ENCODE measurements around the gene RIPPLY3.
A peak's percentile ranks its signal among the peaks of the same experiment; 100 is the strongest.
"Not testable (repeated sequence)": the region's sequence is repeated elsewhere in the genome, so short reads cannot be mapped to it uniquely, and the experiment has no call there.

The RIPPLY3 gene

DNA sequence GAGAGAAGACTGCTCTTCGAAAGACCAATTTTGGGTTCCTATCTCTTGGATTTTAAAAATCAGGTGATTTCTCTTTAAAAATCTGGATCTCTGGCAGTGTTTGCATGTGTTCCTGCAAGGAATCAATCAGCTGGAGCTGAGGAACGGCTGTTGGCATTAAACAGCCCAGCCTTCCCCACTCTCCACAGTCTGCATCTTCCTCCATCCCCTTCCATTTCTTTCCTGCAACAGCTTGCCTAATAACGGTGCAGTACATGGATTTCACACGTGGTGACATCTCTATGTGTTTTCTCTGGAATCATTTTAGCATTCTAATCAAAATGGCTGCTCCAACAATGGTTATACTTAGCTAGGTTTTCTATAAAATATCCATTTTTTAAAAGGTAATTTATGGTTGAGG lies 20.0 kb downstream of the RIPPLY3 start:
- no peak for DNase-seq

- DNase-seq: no peak
These were observed 22.1 kb downstream of the RIPPLY3 start for GRCh38 chr21:37028570-37028969.

GRCh38 chr21:37030864-37031263 lies 24.4 kb downstream of the RIPPLY3 start:
- DNase-seq: no peak

DNA sequence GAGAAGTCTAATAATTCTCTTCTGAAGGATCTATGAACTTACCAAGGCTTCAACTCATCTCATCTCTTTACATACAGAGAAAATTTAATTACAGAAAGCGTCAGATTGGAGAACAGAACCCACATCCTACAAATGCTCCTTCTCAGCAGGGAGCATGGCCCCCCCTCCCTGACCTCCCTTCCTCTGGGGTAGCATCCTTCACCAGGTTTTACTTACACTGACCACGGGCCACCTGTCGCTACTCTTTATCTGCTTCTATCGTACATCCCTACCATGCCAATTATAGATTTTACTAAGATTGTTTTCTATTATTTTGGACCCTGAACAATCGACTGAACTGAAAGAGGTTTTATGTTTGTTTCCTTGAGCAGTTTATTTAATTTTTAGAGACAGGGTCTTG lies 25.8 kb downstream of the RIPPLY3 start:
- DNase-seq: no peak

DNA sequence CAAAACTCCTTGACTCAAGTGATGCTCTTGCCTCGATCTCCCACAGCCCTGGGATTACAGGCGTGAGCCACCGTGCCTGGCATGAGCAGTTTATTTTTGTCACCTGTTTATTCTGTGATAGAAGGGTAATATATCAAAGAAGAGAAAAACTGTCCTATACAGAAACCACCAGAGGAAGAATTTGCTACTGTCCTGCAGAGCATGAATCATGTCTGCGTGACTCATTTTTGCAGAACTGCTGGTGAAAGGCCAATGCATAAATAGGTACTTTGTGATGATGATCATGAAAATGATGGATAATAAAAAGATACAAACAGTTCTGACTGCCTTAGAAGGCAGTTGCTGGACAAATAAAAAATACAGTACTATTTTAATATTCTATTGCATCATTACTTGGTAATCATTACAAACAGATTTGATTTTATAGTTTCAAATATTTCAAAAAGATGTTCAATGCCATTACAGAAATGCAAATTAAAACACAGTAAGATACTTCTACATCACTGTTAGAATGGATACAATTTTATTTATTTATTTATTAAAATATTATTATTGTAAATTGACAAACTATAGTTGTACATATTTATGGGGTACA lies 26.5 kb downstream of the RIPPLY3 start:
- DNase-seq: no peak

DNA sequence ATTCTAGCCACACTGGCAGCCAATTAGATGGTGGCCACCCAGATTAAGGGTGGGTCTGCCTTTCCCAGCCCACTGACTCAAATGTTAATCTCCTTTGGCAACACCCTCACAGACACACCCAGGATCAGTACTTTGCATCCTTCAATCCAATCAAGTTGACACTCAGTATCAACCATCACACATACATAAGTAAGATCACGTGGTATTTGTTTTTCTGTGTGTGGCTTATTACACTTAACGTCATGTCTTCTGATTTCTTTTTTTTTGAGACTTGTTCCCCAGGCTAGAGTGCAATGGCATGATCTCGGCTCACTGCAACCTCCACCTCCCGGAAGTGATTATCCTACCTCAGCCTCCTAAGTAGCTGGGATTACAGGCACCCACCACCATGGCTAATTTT lies 27.9 kb downstream of the RIPPLY3 start:
- DNase-seq: not testable (repeated sequence)

DNA sequence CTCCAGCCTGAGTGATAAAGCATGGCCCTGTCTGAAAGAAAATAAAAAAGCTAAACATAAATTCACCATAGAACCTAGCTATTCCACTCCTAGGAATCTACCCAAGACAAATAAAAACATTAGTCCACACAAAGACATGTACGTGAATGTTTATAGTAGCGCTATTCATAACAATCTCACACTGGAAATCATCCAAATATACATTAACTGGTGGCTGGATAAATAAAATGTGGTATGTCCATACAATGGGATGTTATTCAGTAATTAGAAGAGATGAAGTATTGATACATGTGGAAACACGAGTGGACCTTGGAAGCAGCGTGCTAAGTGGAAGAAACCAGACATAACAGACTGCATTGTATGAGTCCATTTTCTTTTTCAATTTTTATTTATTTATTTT lies 29.7 kb downstream of the RIPPLY3 start:
- no peak for DNase-seq

- no peak for DNase-seq
These were observed 33.0 kb downstream of the RIPPLY3 start for GRCh38 chr21:37039411-37040075.

GRCh38 chr21:37040212-37040611 lies 33.7 kb downstream of the RIPPLY3 start:
- no peak for DNase-seq

DNA sequence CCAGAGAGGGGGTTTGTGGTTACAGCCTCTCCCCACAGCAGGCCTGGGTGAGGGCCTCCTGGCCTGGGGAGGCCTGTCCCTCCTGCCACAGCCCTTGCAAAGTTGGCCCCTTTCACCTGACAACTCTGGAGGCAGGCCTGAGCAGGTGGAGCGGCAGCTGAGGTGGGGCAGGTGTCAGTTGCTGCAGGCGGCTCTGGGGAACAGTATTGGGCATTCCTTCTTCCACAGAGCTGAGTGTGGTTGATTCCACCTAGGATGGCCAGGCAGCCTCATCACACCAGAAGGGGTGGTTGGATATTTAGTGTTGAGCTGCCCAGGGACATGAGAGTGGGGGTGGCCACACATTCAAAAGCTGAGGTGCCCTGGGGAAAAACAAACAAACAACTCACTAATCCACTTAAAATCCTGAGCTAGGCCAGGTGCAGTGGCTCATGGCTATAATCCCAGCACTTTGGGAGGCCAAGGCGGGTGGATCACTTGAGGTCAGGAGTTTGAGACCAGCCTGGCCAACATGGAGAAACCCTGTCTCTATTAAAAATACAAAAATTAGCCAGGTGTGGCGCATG lies 35.3 kb downstream of the RIPPLY3 start:
- no peak for DNase-seq

DNA sequence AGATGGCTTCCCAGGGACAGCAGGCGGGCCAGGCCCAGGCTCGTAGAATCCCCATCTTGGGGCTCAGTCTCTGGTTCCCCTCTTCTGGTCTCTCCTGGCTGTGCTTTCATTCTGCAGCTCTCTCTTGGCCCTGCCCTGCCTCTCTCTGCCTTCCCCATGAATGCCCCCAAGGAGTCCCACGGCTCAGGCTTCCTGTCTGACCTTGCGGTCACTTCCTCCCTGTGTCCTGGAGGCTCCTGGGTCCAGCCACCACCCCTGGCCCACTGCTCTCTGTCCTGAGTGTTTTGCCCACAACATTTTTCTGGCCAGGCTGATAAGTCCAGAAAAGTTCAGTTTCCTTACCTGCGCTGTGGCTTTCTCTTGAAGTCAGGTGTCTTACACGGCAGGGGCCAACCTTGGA lies 37.3 kb downstream of the RIPPLY3 start:
- no peak for DNase-seq

- no peak for DNase-seq
These were observed 38.1 kb downstream of the RIPPLY3 start for GRCh38 chr21:37044643-37045042.

GRCh38 chr21:37045149-37045548 lies 38.6 kb downstream of the RIPPLY3 start:
- DNase-seq: peak; percentile 12 to 19

GRCh38 chr21:37045556-37045955 lies 39.1 kb downstream of the RIPPLY3 start:
- DNase-seq: no peak

GRCh38 chr21:37047079-37047478 lies 40.6 kb downstream of the RIPPLY3 start:
- DNase-seq: no peak

GRCh38 chr21:37049741-37050140 lies 43.2 kb downstream of the RIPPLY3 start:
- DNase-seq: not testable (repeated sequence)

DNA sequence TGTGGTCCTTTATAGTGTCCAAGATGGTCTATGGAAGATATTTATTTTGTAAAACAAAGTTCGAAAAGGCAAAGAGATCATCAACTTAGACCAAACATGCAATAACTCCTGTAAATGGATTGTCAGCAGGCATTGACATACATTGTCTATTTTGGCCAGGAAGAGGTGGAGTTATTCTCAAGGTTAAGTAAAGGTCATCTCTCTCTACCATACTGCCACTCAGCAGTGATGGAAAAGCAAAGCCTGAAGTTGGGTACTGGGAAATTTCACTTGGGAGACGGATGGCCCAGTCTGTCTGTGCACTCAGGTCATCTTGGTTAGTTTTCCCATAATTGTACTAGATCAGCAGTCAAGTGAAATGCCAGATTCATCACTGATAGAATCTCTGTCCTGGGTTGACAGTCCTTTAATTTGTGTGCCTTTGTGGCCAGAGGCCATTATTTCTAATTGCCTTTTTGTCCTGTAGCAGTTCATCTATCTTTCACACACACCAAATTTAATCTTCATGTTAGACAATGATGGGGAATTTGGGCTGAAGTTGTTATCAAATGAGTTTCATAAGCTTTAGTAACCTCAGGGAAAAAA lies 48.9 kb downstream of the RIPPLY3 start:
- no peak for DNase-seq

DNA sequence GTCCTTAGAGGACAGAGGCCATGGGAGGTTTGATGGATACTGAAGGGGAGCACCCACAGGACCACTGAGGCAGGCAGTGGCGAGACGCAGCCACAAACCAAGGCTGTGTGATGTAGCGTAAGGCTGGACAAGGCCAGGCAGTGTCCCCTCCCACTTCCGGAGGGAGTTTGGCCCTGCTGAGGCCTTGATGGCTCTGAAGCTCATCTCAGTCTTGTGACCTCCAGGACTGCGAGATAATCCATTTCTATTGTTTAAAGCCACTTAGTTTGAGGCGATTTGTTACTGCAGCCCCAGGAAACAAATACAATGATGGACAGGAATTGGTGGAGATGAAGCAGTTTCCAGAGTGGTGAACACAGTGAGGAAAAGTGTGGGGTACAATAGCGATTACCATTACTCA lies 51.1 kb downstream of the RIPPLY3 start:
- DNase-seq: no peak

- no peak for DNase-seq
These were observed 51.8 kb downstream of the RIPPLY3 start for GRCh38 chr21:37058261-37058660.

DNA sequence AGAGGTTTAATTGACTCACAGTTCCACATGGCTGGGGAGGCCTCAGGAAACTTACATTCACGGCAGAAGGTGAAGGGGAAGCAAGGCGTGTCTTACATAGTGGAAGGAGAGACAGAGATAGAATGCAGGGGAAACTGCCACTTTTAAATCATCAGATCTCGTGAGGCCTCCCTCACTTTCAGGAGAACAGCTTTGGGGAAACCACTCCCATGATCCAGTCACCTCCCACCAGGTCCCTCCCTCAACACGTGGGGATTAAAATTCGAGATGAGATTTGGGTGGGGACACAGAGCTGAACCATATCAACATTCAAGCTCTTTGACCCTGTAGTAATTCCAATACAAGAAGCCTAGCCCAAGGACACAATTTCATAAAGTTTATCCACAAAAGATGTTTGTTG lies 52.7 kb downstream of the RIPPLY3 start:
- DNase-seq: no peak

- DNase-seq: no peak
These were observed 53.8 kb downstream of the RIPPLY3 start for GRCh38 chr21:37060296-37060695.

GRCh38 chr21:37061926-37062592 lies 55.6 kb downstream of the RIPPLY3 start:
- DNase-seq: no peak

- DNase-seq: no peak
These were observed 56.1 kb downstream of the RIPPLY3 start for GRCh38 chr21:37062593-37062935.

DNA sequence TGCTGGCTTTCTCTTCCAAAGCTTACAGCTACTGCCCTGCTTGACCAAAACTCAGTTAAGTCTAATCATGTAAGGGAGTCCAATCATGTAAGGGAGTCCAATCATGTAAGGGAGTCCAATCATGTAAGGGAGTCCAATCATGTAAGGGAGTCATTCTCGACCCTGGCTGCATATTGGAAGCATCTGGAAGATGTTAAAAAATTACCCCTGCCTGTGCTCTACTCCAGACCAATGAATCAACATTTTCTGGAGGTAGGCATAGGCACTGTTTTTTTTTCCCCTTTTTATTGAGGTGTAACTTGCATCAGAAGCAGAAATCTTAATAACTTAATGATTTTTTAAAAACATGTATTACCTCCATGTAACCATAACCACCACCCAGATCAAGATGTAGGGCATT lies 56.9 kb downstream of the RIPPLY3 start:
- no peak for DNase-seq

Measured in CD4-positive, alpha-beta T cell treated with Interleukin-4 for 1 hour (primary cell).